Ammon's horn (tissue), 1 donor: Measurements from ENCODE around the gene MR1.

Source experiments
- DNase-seq: peaks from one replicate; pipeline ENCODE4 v3.0.0-alpha.2; 2016; ENCODE audit warnings: low spot score

The MR1 gene

DNA sequence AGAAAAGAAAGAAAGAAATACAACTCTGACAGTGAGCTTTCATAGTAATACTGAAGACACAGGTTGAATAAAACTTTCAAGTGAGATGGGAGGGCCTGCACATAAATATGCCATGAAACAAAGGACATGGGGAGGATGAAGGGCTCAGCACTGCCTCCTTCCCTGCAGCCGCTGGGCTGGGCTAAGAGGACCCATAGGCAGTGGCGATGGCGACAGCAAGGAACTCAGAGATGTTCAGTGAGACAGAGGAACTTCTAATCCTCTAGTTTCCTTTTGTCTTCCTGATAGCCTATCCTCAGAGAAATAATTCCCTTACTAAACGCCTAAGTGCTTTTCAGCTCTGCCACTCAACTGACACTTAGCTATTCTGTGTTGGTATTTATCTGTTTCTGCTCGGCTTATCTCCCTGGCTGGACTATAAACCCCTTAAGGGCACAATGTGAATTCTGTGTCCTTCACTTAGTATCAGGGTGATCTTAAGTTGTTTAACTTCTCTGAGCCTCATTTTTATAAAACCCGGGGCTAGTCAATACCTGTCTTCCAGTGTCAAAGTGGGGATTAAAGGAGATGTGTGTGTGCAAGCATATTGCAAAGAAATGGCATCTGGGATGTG is 30.3 kb downstream of the MR1 start:
- peak; percentile 15 for DNase-seq

DNA sequence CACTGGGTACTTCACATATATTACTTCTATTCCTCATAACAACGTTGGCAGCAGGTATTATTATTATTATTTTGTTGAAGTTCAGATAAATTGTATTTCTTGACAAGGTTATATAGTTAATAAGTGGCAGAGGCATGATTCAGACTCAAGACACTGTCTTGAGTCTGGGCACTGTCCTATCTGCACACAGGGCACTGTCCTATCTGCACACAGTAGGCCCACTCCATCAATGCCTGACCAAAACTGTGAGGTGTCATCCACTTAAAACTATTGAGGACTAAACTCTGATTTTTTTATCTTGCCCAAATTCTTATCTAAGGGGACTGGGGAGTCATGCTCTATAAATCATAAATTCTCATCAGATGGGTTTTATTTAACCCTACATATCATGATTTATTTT is 30.9 kb downstream of the MR1 start:
- DNase-seq: no peak

DNA sequence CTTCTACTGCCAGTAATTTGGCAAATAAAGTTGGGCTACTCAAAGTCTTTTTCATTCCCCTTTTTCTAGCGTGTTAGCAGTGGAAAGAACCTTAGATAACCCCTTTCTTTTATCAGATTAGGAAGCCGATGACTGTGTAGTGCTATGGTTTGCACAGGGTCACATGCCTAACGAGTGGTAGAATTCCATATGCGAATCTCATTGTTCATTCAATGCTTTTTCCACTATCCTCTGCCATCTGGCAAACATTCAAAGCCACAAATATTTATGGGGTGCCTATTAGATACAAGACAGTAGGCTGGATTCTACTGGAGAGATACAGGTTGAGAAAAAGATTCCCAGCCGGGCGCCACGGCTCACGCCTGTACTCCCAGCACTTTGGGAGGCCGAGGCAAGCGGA is 39.9 kb downstream of the MR1 start:
- DNase-seq: no peak

GRCh38 chr1:181075766-181076350 is 42.1 kb downstream of the MR1 start:
- DNase-seq: no peak

DNA sequence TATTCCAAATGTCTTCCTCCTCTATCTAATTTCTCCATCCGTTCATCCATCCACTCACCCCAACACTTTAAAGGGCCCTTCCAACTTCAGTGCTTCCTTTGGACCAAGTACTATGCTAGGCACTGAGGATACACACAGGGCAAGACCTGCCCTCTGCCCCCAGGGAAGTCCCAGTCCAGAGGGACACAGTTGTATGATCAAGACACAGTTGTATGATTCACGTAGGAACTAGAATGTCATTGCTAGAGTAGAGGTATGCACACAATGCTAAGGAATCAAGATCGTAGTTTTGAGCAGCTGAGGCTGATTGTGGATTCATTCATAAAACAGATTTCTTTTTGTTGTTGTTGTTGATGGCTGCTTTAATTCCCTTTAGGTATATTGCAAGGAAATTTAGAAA is 43.1 kb downstream of the MR1 start:
- no peak for DNase-seq

DNA sequence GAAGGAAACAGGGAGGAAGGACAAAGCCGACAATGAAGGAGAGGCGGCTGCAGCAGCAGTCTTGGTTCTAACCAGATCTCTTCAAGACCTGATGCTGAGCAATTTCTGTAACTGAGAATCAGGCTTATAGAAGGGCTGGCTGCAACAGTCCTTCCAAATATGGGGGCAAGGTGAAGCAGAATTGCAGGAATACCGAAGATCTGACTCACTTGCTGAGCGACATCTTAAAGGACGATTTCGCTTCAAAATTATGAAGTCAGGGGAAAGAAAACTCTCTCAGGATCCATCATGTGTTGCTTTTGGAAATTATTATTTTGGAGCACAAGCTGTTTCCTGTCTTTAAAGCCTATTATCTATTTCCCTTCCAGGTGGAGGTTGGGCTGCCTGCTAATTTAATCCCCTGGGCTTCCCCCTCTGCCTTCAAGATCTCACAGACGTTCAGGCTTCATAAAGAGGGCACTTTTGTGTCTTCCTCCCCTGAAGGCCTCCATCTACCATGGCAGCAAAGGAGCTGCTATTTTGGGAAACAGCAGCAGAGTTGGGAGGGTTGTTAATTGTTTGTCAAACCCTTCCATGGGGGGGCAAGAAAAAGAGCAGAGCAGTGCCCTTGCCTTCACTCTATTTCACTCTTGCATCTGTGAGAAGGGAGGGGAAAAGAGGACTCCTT is 43.9 kb downstream of the MR1 start:
- no peak for DNase-seq

DNA sequence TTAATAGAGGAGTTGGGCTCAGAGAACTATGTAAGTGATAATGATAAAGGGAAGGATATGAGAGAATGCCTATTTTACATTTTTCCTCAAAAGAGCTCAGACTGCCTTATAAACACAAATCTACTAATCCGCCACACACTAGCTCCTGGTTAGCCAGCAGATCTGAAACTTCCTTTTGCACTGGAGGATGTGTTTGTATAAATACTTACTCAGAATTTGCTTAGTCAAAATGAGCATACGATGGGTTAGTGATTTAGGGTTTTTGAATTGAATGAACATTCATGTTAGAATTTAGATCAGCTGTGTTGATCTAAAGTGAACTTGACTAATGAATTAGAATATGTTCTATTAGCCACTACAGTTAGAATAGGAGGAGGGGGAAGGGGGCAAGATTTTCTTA is 45.6 kb downstream of the MR1 start:
- DNase-seq: no peak

DNA sequence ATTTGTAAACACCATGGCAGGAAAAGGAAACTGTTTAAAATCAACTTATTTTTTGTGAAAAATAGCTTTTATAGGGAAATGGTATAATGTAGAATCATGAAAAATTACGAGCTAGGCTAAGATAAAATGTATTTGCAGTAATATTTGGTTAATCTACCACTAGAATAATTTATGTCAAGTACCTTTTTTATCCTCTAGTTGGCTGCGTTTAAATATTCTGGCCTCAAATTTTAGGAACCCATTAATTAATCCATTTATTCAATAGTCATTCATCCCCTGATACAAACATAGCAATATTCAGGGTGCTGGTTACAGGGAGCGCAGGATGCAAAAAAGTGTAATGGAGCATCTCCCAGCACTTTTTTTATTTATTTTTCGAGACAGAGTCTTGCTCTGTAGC is 46.1 kb downstream of the MR1 start:
- DNase-seq: no peak

DNA sequence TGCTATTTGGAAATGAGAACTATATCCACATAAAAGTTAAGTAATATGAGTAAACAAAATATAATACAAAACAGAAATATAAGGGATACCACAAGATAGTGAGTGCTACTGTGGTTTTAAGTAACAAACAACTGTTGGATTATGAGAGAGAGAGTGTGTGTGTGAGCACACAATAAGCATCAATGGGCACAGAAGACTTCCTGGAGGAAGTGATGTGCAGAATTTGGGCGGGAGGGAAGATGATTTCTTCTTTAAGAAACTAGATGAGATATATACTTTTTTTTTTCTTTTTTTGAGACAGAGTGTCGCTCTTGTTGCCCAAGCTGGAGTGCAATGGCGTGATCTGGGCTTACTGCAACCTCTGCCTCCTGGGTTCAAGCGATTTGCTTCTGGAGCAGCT is 46.8 kb downstream of the MR1 start:
- no peak for DNase-seq

DNA sequence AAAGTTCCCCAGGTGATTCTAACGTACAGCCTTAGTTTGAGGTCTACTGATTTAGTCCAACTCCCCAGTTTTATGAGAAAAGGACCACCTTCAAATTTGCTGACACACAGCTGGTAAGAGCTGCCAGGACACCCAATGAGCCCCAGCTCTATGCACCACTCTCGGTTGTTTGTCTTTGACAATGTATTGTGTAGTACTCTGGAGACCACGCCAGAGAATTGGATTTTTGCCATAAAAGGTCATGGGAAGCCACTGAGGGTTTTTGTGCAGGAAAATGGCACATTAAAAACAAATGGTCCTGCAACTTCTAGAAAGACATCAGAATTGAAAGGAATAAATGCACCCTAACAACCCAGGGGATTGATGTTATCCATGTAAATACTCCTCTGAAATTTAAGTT is 47.6 kb downstream of the MR1 start:
- no peak for DNase-seq

- DNase-seq: peak; percentile 58
Measured at GRCh38 chr1:181083842-181084605, 50.2 kb downstream of the MR1 start.

GRCh38 chr1:181084606-181084969 is 50.8 kb downstream of the MR1 start:
- no peak for DNase-seq

GRCh38 chr1:181086091-181086490 is 52.3 kb downstream of the MR1 start:
- DNase-seq: no peak

- DNase-seq: no peak
Measured at GRCh38 chr1:181086926-181087325, 53.1 kb downstream of the MR1 start.

- no peak for DNase-seq
Measured at GRCh38 chr1:181087400-181087901, 53.7 kb downstream of the MR1 start.

DNA sequence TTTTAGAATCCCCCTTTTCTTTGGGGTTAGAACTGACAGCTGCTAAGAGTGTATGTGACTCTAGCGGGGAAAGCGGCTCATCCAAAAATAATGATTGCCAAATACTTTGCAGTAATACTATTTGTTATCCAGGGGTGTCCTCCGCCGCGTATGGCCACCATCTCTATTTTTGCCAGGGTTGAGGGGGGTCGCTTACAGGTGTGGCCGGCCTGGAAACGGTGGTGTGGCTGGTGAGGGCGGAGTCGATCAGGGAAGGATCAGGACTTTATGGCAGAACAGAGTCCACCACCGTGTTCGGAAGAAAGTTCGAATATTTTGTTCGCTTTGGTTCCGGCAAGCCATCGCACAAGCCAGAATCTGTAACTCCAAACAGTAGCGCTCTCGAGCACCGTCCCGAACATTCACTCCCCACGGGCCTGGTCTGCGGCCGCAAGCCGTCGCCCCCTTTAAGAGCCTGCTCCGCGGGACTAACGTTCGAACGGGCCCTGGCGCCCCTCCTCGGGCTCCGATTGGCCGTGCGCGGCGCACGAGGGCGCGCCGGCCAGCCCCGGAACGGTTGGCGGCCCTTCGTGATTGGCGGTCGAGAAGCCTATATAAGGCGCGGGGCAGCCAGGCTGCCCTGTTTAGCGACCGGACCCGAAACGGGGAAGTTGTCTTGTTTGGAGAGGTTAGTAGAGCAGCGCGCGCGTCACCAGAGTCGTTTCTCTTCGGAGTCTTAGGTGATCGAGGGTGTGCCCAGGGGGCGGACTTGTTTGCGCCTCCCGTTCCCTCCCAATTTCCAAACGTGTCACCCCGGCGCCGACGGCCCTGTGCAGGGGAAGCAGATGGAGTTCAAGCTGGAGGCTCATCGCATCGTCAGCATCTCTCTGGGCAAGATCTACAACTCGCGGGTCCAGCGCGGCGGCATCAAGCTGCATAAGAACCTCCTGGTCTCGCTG is 54.6 kb downstream of the MR1 start, which contains the start of gene IER5:
TSS of gene IER5 (plus strand) at position 622 of the 938 bp plus-strand sequence. CDS start at position 825, 203 bp downstream.
- peak; percentile 97 for DNase-seq

GRCh38 chr1:181089017-181089675 is 55.4 kb downstream of the MR1 start:
- no peak for DNase-seq

- DNase-seq: peak; percentile 78
Measured at GRCh38 chr1:181089676-181090544, 56.1 kb downstream of the MR1 start.

DNA sequence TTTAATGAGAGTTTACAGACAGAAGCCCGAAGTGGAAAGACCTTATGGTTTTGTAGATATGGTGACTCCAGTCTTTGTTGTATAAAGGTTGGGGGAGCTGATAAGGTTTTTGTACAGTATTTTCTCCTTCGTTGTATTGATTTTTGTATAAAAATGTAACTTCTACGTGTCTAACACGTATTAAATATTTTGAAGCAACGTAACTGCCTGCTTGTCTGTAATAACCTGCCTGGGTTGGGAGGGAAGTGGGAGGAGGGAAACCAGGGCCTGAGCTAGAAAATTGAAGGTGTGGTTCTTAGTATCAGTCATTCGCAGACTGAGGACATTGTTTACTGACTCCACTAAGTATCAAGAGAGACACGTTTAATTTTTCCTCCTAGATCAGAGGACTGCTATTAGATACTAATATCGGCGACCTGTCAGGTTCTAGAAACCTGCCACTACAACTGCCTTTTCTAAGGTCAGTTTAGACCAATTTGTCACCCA is 56.9 kb downstream of the MR1 start:
- DNase-seq: no peak
